WTC11 (cell line): ENCODE measurements around the gene ASB12.

Source experiments
- CBFB ChIP-seq: sonication (generic); formaldehyde crosslinking; IDR thresholded peaks from 2 replicates; pipeline ENCODE4 v1.8.1; 2022; ENCODE audit warnings: mild to moderate bottlenecking, low read depth, missing genetic modification reagents
- ESRRA ChIP-seq: sonication (generic); formaldehyde crosslinking; IDR thresholded peaks from 2 replicates; pipeline ENCODE4 v1.8.1; 2022; ENCODE audit warnings: mild to moderate bottlenecking, missing genetic modification reagents, borderline replicate concordance
- ZNF121 ChIP-seq: sonication (generic); formaldehyde crosslinking; IDR thresholded peaks from 2 replicates; pipeline ENCODE4 v1.8.0; 2023; ENCODE audit warnings: missing genetic modification reagents
- ZNF138 ChIP-seq: sonication (generic); formaldehyde crosslinking; conservative IDR thresholded peaks from 2 replicates; pipeline ENCODE4 v1.8.1; 2022; ENCODE audit warnings: mild to moderate bottlenecking, moderate library complexity, missing genetic modification reagents
- TF ChIP-seq, protein P1 (sequence below): fragments of 200-600 bp; IDR thresholded peaks from 2 replicates; pipeline ENCODE4 v1.8.0; 2022; ENCODE audit warnings: antibody characterized with exemption
- TF ChIP-seq, protein P2 (sequence below): sonication (generic); formaldehyde crosslinking; IDR thresholded peaks from 2 replicates; pipeline ENCODE4 v1.8.0; 2022; ENCODE audit warnings: mild to moderate bottlenecking, missing genetic modification reagents

DNA sequence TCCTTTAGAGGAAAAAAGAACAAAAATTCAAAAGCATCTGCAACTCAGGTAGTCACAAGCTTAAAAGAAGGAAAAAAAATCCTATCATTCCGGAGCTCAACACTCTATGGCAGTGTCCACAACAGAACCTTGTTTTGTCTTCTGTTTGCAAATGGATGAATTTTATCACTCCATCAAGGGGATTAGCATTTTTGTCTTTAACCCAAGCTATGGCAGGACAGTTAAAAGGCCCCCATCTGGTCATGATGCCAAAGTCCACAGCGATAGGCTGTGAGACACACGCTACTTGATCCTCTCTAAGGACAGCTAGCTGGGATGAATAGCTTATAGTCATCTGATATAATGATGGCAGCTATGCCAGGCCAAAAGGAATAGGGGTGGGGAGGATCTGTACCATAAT, 41.5 kb downstream of the ASB12 start:
- TF ChIP-seq ESRRA (CRISPR knock-in tag): no peak
- TF ChIP-seq ZNF138 (CRISPR knock-in tag): no peak
- TF ChIP-seq, protein P1, sequence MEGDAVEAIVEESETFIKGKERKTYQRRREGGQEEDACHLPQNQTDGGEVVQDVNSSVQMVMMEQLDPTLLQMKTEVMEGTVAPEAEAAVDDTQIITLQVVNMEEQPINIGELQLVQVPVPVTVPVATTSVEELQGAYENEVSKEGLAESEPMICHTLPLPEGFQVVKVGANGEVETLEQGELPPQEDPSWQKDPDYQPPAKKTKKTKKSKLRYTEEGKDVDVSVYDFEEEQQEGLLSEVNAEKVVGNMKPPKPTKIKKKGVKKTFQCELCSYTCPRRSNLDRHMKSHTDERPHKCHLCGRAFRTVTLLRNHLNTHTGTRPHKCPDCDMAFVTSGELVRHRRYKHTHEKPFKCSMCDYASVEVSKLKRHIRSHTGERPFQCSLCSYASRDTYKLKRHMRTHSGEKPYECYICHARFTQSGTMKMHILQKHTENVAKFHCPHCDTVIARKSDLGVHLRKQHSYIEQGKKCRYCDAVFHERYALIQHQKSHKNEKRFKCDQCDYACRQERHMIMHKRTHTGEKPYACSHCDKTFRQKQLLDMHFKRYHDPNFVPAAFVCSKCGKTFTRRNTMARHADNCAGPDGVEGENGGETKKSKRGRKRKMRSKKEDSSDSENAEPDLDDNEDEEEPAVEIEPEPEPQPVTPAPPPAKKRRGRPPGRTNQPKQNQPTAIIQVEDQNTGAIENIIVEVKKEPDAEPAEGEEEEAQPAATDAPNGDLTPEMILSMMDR: no peak
- no peak for TF ChIP-seq CBFB (CRISPR knock-in tag)
- TF ChIP-seq, protein P2, sequence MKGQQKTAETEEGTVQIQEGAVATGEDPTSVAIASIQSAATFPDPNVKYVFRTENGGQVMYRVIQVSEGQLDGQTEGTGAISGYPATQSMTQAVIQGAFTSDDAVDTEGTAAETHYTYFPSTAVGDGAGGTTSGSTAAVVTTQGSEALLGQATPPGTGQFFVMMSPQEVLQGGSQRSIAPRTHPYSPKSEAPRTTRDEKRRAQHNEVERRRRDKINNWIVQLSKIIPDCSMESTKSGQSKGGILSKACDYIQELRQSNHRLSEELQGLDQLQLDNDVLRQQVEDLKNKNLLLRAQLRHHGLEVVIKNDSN: no peak
- no peak for TF ChIP-seq ZNF121
